Measurements from ENCODE around the gene SPEF2. TPM values are rescaled to one million over a fixed set of nuclear protein-coding genes. Genes with fewer than 3 reads are reported as not detected.
"Not testable (repeated sequence)": the region's sequence is repeated elsewhere in the genome, so short reads cannot be mapped to it uniquely, and the experiment has no call there.

The SPEF2 gene
- polyA plus RNA-seq, 3 donors: 1.2 to 2.6 (median 1.3) TPM

- no peak overlapping the region for H3K27ac ChIP-seq (ENCODE audit: low read depth, low read length)
- WGBS, 3 donors: 69 to 79% (median 74%) methylated on average over 4 of the region's 4 CpGs
Measured at GRCh38 chr5:35830587-35830986, 212.9 kb downstream of the SPEF2 start.

GRCh38 chr5:35832762-35833161 is 215.1 kb downstream of the SPEF2 start:
- 66 to 74% (median 70%) methylated on average over 2 of the region's 2 CpGs for WGBS, 3 donors
- no peak overlapping the region for H3K27ac ChIP-seq (ENCODE audit: low read depth, low read length)

- no peak overlapping the region for H3K27ac ChIP-seq (ENCODE audit: low read depth, low read length)
- 80 to 89% (median 82%) methylated on average over 2 of the region's 2 CpGs for WGBS, 3 donors
Measured at GRCh38 chr5:35833224-35833623, 215.6 kb downstream of the SPEF2 start.

GRCh38 chr5:35835796-35836742 is 218.4 kb downstream of the SPEF2 start:
- WGBS, 3 donors: 64 to 87% (median 82%) methylated on average over 7 of the region's 7 CpGs
- H3K27ac ChIP-seq (ENCODE audit: low read depth, low read length): no peak overlapping the region

GRCh38 chr5:35838370-35839042 is 220.8 kb downstream of the SPEF2 start:
- H3K27ac ChIP-seq (ENCODE audit: low read depth, low read length): no peak overlapping the region
- WGBS, 3 donors: 91 to 92% (median 92%) methylated on average over 5 of the region's 5 CpGs

- H3K27ac ChIP-seq (ENCODE audit: low read depth, low read length): no peak overlapping the region
Measured at GRCh38 chr5:35842856-35843255, 225.2 kb downstream of the SPEF2 start.

GRCh38 chr5:35845508-35845907 is 227.8 kb downstream of the SPEF2 start:
- not testable (repeated sequence) for H3K27ac ChIP-seq (ENCODE audit: low read depth, low read length)
- WGBS, 3 donors: 82 to 100% (median 87%) methylated on average over 2 of the region's 2 CpGs

GRCh38 chr5:35847491-35847890 is 229.8 kb downstream of the SPEF2 start:
- no peak overlapping the region for H3K27ac ChIP-seq (ENCODE audit: low read depth, low read length)

GRCh38 chr5:35847961-35848360 is 230.3 kb downstream of the SPEF2 start:
- H3K27ac ChIP-seq (ENCODE audit: low read depth, low read length): no peak overlapping the region
- WGBS, 3 donors: 55 to 57% (median 55%) methylated on average over 3 of the region's 3 CpGs

GRCh38 chr5:35849860-35850259 is 232.2 kb downstream of the SPEF2 start:
- WGBS, 3 donors: 85 to 87% (median 85%) methylated on average over 6 of the region's 6 CpGs
- no peak overlapping the region for H3K27ac ChIP-seq (ENCODE audit: low read depth, low read length)

- WGBS, 3 donors: 55 to 61% (median 60%) methylated on average over 8 of the region's 8 CpGs
Measured at GRCh38 chr5:35850967-35851680, 233.5 kb downstream of the SPEF2 start.

GRCh38 chr5:35852084-35852734 is 234.5 kb downstream of the SPEF2 start:
- no peak overlapping the region for H3K27ac ChIP-seq (ENCODE audit: low read depth, low read length)
- WGBS, 3 donors: 60 to 79% (median 70%) methylated on average over 8 of the region's 8 CpGs

More at GRCh38 chr5:35850967-35851680, 233.5 kb downstream of the SPEF2 start:
- no peak overlapping the region for H3K27ac ChIP-seq (ENCODE audit: low read depth, low read length)

- no peak overlapping the region for H3K27ac ChIP-seq (ENCODE audit: low read depth, low read length)
Measured at GRCh38 chr5:35852773-35853172, 235.1 kb downstream of the SPEF2 start.

GRCh38 chr5:35853631-35854030 is 236.0 kb downstream of the SPEF2 start:
- H3K27ac ChIP-seq (ENCODE audit: low read depth, low read length): no peak overlapping the region
- WGBS, 3 donors: 64 to 85% (median 67%) methylated on average over 3 of the region's 3 CpGs

- 74 to 86% (median 85%) methylated on average over 1 of the region's 1 CpG for WGBS, 3 donors
- H3K27ac ChIP-seq (ENCODE audit: low read depth, low read length): no peak overlapping the region
Measured at GRCh38 chr5:35854248-35854647, 236.6 kb downstream of the SPEF2 start.

GRCh38 chr5:35855187-35855586 is 237.5 kb downstream of the SPEF2 start:
- WGBS, 3 donors: 50 to 78% (median 71%) methylated on average over 1 of the region's 1 CpG
- H3K27ac ChIP-seq (ENCODE audit: low read depth, low read length): no peak overlapping the region

- not testable (repeated sequence) for H3K27ac ChIP-seq (ENCODE audit: low read depth, low read length)
- 92 to 95% (median 94%) methylated on average over 5 of the region's 5 CpGs for WGBS, 3 donors
Measured at GRCh38 chr5:35856186-35856764, 238.6 kb downstream of the SPEF2 start.

GRCh38 chr5:35856765-35857351 is 239.2 kb downstream of the SPEF2 start, which contains the start of gene IL7R:
Gene IL7R (plus strand): TSS chr5:35856891. CDS start chr5:35856978, 87 bp downstream.
- no peak within 1 kb of the TSS for H3K27ac ChIP-seq (ENCODE audit: low read depth, low read length)
- WGBS, 3 donors: 37 to 44% (median 38%) methylated on average over 1 of the region's 1 CpG
